Measurements from ENCODE around the gene ESRRB.

Gene ESRRB

DNA sequence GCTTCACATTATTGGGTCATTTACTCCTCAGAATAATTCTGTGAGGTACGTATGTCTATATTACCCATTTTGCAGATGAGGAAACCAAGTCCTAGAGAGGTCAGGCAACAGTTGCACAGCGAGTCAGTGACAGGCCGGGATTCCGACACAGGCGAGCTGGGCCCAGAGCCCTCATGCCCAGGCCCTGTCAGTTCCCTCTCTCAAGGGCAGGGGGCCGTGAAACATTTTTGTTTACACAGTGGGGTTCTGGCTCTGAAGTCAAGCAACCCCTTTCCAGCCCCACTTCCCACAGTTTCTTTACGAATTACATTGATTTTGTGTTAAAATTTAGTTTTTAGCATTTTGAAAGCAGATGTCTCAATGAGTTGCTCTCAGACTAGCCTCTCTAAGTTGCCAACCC is 46.7 kb downstream of the ESRRB start:
- TF ChIP-seq CEBPB (IDR thresholded peaks at IDR 0.05): no peak
- no peak for TF ChIP-seq TAF1 (IDR thresholded peaks at IDR 0.05; ENCODE audit: low read depth)
- no peak for TF ChIP-seq RAD21 (IDR thresholded peaks at IDR 0.05; ENCODE audit: low read depth)
- TF ChIP-seq, protein P1, sequence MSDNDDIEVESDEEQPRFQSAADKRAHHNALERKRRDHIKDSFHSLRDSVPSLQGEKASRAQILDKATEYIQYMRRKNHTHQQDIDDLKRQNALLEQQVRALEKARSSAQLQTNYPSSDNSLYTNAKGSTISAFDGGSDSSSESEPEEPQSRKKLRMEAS (IDR thresholded peaks at IDR 0.05): no peak
- TF ChIP-seq CREB1 (IDR thresholded peaks at IDR 0.05; ENCODE audit: low read depth): no peak
- no peak for TF ChIP-seq NFIC (IDR thresholded peaks at IDR 0.05)
- TF ChIP-seq EGR1 (IDR thresholded peaks at IDR 0.05): no peak

DNA sequence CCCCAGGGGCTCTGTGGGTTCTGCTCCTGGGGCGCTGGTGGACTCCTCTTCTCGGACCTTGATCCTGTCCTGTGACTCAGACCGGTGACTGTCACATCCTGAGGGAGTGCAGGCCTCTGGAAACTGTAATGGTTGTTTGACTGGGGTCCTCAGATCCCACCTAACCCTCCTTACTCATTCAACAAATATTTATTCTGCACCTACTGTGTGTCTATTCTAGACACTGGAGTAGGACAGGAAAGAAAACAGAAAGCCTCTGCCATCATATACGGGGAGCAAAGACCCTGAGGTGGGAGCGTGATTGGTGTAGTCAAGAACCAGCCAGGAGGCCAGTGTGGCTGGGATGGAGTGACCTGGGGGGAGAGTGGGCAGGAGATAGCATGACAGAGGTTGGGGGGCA is 47.6 kb downstream of the ESRRB start:
- TF ChIP-seq FOXM1 (IDR thresholded peaks at IDR 0.05; ENCODE audit: borderline replicate concordance, low read depth): no peak
- TF ChIP-seq TEAD4 (IDR thresholded peaks at IDR 0.05): no peak
- no peak for TF ChIP-seq YY1 (IDR thresholded peaks at IDR 0.05; ENCODE audit: low read depth)
- TF ChIP-seq EGR1 (IDR thresholded peaks at IDR 0.05): no peak
- TF ChIP-seq, protein P1 (IDR thresholded peaks at IDR 0.05): no peak
- no peak for TF ChIP-seq NFIC (IDR thresholded peaks at IDR 0.05)
- no peak for TF ChIP-seq RAD21 (IDR thresholded peaks at IDR 0.05; ENCODE audit: low read depth)
- TF ChIP-seq CREB1 (IDR thresholded peaks at IDR 0.05; ENCODE audit: low read depth): no peak
- TF ChIP-seq, protein P2, sequence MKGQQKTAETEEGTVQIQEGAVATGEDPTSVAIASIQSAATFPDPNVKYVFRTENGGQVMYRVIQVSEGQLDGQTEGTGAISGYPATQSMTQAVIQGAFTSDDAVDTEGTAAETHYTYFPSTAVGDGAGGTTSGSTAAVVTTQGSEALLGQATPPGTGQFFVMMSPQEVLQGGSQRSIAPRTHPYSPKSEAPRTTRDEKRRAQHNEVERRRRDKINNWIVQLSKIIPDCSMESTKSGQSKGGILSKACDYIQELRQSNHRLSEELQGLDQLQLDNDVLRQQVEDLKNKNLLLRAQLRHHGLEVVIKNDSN (IDR thresholded peaks at IDR 0.05): no peak
- TF ChIP-seq, protein P3, sequence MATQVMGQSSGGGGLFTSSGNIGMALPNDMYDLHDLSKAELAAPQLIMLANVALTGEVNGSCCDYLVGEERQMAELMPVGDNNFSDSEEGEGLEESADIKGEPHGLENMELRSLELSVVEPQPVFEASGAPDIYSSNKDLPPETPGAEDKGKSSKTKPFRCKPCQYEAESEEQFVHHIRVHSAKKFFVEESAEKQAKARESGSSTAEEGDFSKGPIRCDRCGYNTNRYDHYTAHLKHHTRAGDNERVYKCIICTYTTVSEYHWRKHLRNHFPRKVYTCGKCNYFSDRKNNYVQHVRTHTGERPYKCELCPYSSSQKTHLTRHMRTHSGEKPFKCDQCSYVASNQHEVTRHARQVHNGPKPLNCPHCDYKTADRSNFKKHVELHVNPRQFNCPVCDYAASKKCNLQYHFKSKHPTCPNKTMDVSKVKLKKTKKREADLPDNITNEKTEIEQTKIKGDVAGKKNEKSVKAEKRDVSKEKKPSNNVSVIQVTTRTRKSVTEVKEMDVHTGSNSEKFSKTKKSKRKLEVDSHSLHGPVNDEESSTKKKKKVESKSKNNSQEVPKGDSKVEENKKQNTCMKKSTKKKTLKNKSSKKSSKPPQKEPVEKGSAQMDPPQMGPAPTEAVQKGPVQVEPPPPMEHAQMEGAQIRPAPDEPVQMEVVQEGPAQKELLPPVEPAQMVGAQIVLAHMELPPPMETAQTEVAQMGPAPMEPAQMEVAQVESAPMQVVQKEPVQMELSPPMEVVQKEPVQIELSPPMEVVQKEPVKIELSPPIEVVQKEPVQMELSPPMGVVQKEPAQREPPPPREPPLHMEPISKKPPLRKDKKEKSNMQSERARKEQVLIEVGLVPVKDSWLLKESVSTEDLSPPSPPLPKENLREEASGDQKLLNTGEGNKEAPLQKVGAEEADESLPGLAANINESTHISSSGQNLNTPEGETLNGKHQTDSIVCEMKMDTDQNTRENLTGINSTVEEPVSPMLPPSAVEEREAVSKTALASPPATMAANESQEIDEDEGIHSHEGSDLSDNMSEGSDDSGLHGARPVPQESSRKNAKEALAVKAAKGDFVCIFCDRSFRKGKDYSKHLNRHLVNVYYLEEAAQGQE (IDR thresholded peaks at IDR 0.05; ENCODE audit: low read depth): no peak

DNA sequence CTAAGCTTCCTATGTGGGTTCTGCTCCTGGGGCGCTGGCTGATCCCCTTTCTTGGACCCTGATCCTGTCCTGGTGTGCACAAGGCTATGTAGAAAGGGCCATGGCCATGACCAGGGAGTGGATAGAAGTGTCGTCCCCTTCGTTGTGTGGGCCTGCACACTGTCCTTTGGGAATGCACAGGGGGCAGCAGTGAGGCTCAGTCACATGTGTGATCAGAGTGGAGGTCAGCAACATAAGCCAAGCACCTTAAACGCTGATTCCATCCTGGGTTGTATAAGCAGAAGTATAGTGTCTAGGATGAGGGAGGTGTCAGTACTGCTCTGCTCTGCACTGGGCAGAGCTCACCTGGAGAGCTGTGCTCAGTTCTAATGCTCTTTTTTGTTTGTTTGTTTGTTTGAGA is 48.4 kb downstream of the ESRRB start:
- TF ChIP-seq FOXM1 (IDR thresholded peaks at IDR 0.05; ENCODE audit: borderline replicate concordance, low read depth): no peak
- TF ChIP-seq RAD21 (IDR thresholded peaks at IDR 0.05; ENCODE audit: low read depth): no peak
- TF ChIP-seq, protein P1 (IDR thresholded peaks at IDR 0.05): no peak
- no peak for TF ChIP-seq TCF12 (IDR thresholded peaks at IDR 0.05; ENCODE audit: low read depth)
- TF ChIP-seq ZBTB7A (IDR thresholded peaks at IDR 0.05; ENCODE audit: low read depth): no peak
- no peak for TF ChIP-seq TEAD4 (IDR thresholded peaks at IDR 0.05)
- TF ChIP-seq EP300 (IDR thresholded peaks at IDR 0.05; ENCODE audit: borderline replicate concordance): no peak
- TF ChIP-seq, protein P2 (IDR thresholded peaks at IDR 0.05): no peak
- no peak for TF ChIP-seq YY1 (IDR thresholded peaks at IDR 0.05; ENCODE audit: low read depth)
- no peak for TF ChIP-seq NFIC (IDR thresholded peaks at IDR 0.05)
- no peak for TF ChIP-seq TAF1 (IDR thresholded peaks at IDR 0.05; ENCODE audit: low read depth)
- TF ChIP-seq, protein P3 (IDR thresholded peaks at IDR 0.05; ENCODE audit: low read depth): no peak
- TF ChIP-seq CREB1 (IDR thresholded peaks at IDR 0.05; ENCODE audit: low read depth): no peak
- no peak for TF ChIP-seq EGR1 (IDR thresholded peaks at IDR 0.05)
- no peak for TF ChIP-seq CEBPB (IDR thresholded peaks at IDR 0.05)

DNA sequence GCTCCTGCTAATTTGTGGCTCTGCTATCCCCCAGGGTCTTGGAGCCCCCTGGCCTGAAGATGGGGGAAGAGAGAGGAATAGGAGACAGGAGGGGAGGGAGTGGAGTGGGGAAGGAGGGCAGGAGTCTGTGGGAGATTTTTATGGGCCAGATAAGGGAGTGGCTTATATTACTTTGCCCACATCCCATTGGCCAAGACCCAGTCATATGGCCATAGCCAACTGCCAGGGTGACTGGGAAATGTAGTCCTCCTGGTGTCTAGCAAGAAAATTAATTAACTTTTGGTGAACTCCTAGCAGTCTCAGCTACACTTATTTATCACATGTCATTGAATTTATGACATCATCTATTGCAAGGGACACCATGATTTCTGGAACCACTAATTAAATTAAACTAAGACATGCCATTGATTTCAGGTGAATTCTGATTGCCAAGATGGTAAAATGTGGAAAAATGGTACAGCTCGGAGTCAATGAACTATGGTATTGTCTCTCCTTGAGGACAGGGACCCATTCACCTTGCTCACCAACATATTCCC is 50.3 kb downstream of the ESRRB start:
- TF ChIP-seq EP300 (IDR thresholded peaks at IDR 0.05; ENCODE audit: borderline replicate concordance): no peak
- TF ChIP-seq, protein P2 (IDR thresholded peaks at IDR 0.05): peak; percentile 93

DNA sequence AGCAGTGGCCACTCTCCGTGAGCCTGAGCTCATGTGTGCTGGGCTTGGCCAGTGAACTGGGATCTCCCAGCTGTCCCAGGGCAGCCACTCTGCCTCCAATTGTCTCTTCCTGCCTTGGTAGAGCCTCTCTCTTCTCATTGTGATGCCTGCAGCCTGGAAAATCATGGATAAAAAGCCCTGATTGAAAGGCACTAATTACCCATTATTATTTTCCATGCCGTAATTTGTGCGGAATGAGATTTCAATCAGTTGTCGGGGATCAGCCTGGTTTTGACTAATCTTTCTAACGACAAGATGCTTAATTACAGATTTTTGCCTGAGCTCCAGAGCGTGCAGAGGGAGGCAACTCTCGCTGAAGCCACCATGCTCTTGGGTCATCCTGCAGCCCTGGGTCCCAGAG is 52.7 kb downstream of the ESRRB start:
- TF ChIP-seq FOXM1 (IDR thresholded peaks at IDR 0.05; ENCODE audit: borderline replicate concordance, low read depth) (no peak), EP300 (IDR thresholded peaks at IDR 0.05; ENCODE audit: borderline replicate concordance) (no peak), YY1 (IDR thresholded peaks at IDR 0.05; ENCODE audit: low read depth) (no peak), NFIC (IDR thresholded peaks at IDR 0.05) (no peak), CREB1 (IDR thresholded peaks at IDR 0.05; ENCODE audit: low read depth) (no peak), RAD21 (IDR thresholded peaks at IDR 0.05; ENCODE audit: low read depth) (no peak), TCF12 (IDR thresholded peaks at IDR 0.05; ENCODE audit: low read depth) (no peak), TAF1 (IDR thresholded peaks at IDR 0.05; ENCODE audit: low read depth) (no peak), TEAD4 (IDR thresholded peaks at IDR 0.05) (no peak), ZBTB7A (IDR thresholded peaks at IDR 0.05; ENCODE audit: low read depth) (no peak), EGR1 (IDR thresholded peaks at IDR 0.05) (no peak)
- TF ChIP-seq, protein P3 (IDR thresholded peaks at IDR 0.05; ENCODE audit: low read depth): no peak
- TF ChIP-seq, protein P2 (IDR thresholded peaks at IDR 0.05): no peak
